HG03097 (cell line): ENCODE data around the gene CGB2.
"Not testable (repeated sequence)": the region's sequence is repeated elsewhere in the genome, so short reads cannot be mapped to it uniquely, and the experiment has no call there.

Source experiments
- ATAC-seq: cut with Tn5 transposase; IDR thresholded peaks from one replicate; pipeline ENCODE4 v1.9.1; 2021; ENCODE audit not compliant: unreplicated experiment, low FRiP score

Gene CGB2

DNA sequence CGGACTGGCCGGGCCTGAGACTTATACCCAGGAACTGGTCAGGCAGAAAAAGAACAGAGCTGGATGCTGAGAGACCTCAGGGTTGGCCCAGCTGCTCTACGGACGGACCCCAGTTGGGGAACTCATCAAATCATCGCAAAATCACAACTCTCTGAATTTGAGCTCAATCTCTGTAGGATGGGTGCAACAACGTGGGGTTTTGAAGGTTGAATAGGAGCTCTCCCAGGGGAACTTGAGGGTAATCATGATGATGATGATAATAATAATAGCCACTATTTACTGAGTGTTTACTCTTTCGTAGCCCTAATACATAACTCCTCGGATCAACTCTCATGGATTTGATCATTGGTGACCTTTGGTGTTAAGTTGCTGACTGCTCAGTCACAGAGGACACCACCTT is 1.4 kb upstream of the CGB2 start:
- not testable (repeated sequence) for ATAC-seq

GRCh38 chr19:49036815-49037214 is 5.1 kb downstream of the CGB2 start, which contains the start of gene CGB1:
Gene CGB1, minus strand, starts transcription at chr19:49036895. Its CDS starts 184 bp downstream, at chr19:49036711.
- ATAC-seq = not testable (repeated sequence)

DNA sequence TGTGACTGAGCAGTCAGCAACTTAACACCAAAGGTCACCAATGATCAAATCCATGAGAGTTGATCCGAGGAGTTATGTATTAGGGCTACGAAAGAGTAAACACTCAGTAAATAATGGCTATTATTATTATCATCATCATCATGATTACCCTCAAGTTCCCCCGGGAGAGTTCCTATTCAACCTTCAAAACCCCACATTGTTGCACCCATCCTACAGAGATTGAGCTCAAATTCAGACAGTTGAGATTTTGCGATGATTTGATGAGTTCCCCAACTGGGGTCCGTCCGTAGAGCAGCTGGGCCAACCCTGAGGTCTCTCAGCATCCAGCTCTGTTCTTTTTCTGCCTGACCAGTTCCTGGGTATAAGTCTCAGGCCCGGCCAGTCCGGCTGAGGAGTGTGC is 6.4 kb downstream of the CGB2 start:
- not testable (repeated sequence) for ATAC-seq

DNA sequence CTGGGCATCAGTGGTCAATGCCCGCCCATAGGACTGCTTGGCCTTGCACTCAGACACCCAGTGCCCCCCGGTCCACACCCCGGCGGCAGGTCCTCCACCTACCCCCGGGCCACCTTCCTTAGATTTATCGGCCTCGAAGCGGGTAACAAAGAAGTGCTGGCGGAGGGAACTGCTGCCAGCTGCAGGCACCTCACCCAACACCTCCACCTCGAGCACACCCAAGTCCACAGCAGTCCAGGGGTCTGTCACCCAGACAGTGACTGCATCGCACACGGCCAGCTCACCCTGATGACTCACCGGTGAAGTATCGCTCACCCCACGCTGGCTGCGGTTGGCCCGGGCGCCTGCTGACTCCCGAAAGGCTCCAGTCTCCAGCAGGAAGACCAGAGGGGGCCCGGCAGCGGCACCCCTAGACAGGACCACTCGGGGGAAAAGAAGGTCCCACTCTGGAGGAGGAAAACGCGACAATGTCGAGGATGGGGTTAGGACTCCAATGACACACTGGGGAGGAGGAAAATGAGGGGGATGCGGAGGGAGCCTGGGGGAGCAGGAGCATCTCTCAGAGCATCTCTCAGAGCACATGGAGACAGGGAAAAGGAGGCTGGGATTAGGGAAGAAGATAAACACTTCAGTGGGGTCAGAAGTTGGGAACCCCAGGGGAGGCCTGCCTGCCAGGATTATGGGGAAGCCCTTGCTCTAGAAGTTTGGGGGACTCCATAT is 7.0 kb downstream of the CGB2 start:
- ATAC-seq = not testable (repeated sequence)

DNA sequence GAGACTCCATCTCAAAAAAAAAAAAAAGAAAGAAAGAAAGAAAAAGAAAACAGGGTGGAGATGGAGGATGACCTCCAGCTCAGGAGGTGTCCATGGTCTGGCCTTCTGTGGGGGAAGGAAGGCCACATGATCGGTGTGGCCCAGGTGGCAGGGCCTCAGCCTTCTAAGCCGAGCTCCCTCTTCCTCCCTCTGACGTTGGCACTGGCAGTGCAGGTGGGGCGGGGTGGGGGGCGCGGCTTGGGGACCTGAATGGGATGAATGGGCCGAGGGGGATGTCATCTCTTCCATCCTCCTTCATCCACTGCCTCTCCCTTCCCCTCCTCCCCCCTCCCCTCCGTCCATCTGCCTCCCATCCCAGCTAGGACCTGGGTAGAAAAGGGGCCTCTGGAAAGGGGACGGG is 8.0 kb downstream of the CGB2 start:
- not testable (repeated sequence) for ATAC-seq

- ATAC-seq = no peak
Measured at GRCh38 chr19:49042177-49042576, 10.5 kb downstream of the CGB2 start.

DNA sequence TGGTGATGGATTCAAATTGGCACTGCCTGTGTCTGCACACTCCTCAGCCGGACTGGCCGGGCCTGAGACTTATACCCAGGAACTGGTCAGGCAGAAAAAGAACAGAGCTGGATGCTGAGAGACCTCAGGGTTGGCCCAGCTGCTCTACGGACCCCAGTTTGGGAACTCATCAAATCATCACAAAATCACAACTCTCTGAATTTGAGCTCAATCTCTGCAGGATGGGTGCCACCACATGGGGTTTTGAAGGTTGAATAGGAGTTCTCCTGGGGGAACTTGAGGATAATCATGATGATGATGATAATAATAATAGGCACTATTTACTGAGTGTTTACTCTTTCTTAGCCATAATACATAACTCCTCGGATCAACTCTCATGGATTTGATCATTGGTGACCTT is 11.0 kb downstream of the CGB2 start:
- ATAC-seq = not testable (repeated sequence)

DNA sequence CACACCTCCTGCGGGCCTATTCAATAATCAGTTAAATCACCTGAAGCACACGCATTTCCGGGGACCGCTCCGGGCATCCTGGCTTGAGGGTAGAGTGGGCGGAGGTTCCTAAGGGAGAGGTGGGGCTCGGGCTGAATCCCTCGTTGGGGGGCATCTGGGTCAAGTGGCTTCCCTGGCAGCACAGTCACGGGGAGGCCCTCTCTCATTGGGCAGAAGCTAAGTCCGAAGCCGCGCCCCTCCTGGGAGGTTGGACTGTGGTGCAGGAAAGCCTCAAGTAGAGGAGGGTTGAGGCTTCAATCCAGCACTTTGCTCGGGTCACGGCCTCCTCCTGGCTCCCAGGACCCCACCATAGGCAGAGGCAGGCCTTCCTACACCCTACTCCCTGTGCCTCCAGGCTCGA is 11.9 kb downstream of the CGB2 start, which contains the start of gene CGB5:
Gene CGB5, plus strand, starts transcription at position 301 of the 400 bp plus-strand sequence. CDS start 362 bp downstream, outside the sequence.
- ATAC-seq = not testable (repeated sequence)

DNA sequence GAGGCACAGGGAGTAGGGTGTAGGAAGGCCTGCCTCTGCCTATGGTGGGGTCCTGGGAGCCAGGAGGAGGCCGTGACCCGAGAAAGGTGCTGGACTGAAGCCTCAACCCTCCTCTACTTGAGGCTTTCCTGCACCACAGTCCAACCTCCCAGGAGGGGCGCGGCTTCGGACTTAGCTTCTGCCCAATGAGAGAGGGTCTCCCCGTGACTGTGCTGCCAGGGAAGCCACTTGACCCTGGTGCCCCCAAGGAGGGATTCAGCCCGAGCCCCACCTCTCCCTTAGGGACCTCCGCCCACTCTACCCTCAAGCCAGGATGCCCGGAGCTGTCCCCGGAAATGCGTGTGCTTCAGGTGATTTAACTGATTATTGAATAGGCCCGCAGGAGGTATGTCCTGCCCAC is 17.3 kb downstream of the CGB2 start, which contains the start of gene CGB8:
Gene CGB8, minus strand, starts transcription at position 101 of the 400 bp plus-strand sequence. CDS start 372 bp downstream, outside the sequence.
- ATAC-seq = not testable (repeated sequence)

DNA sequence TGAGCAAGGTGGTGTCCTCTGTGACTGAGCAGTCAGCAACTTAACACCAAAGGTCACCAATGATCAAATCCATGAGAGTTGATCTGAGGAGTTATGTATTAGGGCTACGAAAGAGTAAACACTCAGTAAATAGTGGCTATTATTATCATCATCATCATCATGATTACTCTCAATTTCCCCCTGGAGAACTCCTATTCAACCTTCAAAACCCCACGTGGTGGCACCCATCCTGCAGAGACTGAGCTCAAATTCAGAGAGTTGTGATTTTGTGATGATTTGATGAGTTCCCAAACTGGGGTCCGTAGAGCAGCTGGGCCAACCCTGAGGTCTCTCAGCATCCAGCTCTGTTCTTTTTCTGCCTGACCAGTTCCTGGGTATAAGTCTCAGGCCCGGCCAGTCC is 18.1 kb downstream of the CGB2 start:
- ATAC-seq = not testable (repeated sequence)

- not testable (repeated sequence) for ATAC-seq
Measured at GRCh38 chr19:49050376-49051033, 18.8 kb downstream of the CGB2 start.

GRCh38 chr19:49056101-49056901 is 24.6 kb downstream of the CGB2 start:
- no peak for ATAC-seq

- not testable (repeated sequence) for ATAC-seq
Measured at GRCh38 chr19:49056902-49057596, 25.4 kb downstream of the CGB2 start.

- ATAC-seq = no peak
Measured at GRCh38 chr19:49057636-49058234, 26.0 kb downstream of the CGB2 start, which contains the start of gene CGB7. Gene CGB7, minus strand, starts transcription at chr19:49057749. Its CDS starts 2,374 bp downstream, at chr19:49055375.

DNA sequence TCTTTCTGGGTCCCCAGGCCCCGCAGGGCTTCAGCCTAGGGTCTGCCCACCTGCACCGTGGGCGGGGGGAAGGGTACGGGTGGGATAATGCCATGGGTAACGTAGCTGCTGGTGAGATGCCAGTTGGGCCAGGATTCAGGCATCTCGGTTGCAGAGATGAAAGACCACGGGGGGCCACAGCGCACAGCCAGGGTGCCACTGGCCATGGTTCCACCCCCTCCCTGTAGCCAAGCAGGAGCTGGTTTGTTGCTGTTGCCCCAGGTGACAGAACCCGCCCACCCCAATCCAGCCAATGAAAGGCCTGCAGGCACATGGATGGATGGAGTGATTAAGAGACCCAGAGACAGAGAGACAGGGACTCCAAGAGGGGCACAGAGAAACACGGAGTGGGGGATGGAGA is 26.9 kb downstream of the CGB2 start:
- ATAC-seq = no peak

DNA sequence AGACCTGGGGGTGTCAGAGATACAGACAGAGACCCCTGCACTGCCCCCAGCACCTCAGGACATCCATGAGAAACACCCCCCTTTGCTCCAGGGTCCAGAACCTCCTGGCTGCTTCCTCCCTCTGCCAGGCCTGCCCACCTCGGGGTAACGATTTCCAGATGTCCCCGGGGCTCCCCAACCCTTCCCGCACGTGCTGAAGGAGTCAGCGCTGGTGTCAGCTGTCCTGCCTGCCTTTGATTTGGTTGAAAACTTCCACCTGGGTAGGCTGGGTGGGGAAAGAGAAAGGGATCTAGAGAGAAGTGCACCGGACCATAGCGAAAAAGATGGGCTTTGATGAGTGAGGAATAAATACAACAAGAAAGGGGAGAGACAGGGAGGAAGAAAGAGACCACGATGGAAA is 27.4 kb downstream of the CGB2 start:
- ATAC-seq = no peak

DNA sequence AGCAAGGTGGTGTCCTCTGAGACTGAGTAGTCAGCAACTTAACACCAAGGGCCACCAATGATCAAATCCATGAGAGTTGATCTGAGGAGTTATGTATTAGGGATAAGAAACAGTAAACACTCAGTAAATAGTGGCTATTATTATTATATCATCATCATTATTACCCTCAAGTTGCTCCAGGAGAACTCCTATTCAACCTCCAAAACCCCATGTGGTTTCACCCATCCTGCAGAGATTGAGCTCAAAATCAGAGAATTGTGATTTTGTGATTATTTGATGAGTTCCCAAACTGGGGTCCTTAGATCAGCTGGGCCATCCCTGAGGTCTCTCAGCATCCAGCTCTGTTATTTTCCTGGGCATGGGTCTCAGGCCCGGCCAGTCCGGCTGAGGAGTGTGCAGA is 29.3 kb downstream of the CGB2 start:
- no peak for ATAC-seq

DNA sequence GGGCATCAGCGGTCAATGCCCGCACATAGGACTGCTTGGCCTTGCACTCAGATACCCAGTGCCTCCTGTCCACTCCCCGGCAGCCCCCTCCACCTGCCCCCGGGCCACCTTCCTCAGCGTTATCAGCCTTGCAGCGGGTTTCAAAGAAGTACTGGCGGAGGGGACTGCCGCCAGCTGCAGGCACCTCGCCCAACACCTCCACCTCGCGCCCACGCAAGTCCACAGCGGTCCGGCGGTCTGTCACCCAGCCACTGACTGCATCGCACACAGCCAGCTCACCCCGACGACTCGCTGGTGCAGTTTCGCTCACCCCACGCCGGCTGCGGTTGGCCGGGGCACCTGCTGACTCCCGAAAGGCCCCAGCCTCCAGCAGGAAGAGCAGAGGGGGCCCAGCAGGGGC is 29.8 kb downstream of the CGB2 start:
- no peak for ATAC-seq

- no peak for ATAC-seq
Measured at GRCh38 chr19:49064029-49064629, 32.4 kb downstream of the CGB2 start.
